ENCODE data around the gene EID3. TPM values are rescaled to one million over a fixed set of nuclear protein-coding genes. Genes with fewer than 3 reads are reported as not detected.
A peak's percentile ranks its signal among the peaks of the same experiment; 100 is the strongest.
"Not testable (repeated sequence)": the region's sequence is repeated elsewhere in the genome, so short reads cannot be mapped to it uniquely, and the experiment has no call there.

The EID3 gene
- total and polyA plus RNA-seq, 3 donors from 2014 or later, result 59.3 to 139 (median 63.0) TPM

GRCh38 chr12:104291867-104292524 is 11.5 kb upstream of the EID3 start:
- peaks cover 10% of the 10 kb centered on the region for H3K4me1 ChIP-seq
- no peaks in the 10 kb centered on the region for H3K36me3 ChIP-seq (ENCODE audit: low read depth, missing control alignments)
- no peaks in the 10 kb centered on the region for H3K27me3 ChIP-seq
- WGBS, 2 donors, result 76 to 78% methylated on average over 5 of the region's 5 CpGs
- H3K4me3 ChIP-seq, result no peak overlapping the region
- H3K9me3 ChIP-seq, result no peaks in the 10 kb centered on the region
- DNase-seq, result no peak
- TF ChIP-seq CTCF (IDR thresholded peaks at IDR 0.05) (no peak), POLR2A (IDR thresholded peaks at IDR 0.05) (no peak)
- H3K27ac ChIP-seq, result no peak overlapping the region
- intact Hi-C loops (cut with DNase I; ENCODE audit: low total_unique reads), result no loop called here

- Histone ChIP-seq H3K9me3 (no peaks in the 10 kb centered on the region), H3K27me3 (no peaks in the 10 kb centered on the region), H3K36me3 (ENCODE audit: low read depth, missing control alignments) (no peaks in the 10 kb centered on the region), H3K4me1 (peaks cover 10% of the 10 kb centered on the region), H3K4me3 (no peak overlapping the region), H3K27ac (no peak overlapping the region)
- no peak for DNase-seq
- WGBS, 2 donors, result 89 to 91% methylated on average over 12 of the region's 12 CpGs
- intact Hi-C loops (cut with DNase I; ENCODE audit: low total_unique reads), result no loop called here
- TF ChIP-seq CTCF (IDR thresholded peaks at IDR 0.05), result no peak
- no peak for TF ChIP-seq POLR2A (IDR thresholded peaks at IDR 0.05)
Measured at GRCh38 chr12:104292872-104293794, 10.4 kb upstream of the EID3 start.

GRCh38 chr12:104294158-104294859 is 9.2 kb upstream of the EID3 start:
- intact Hi-C loops (cut with DNase I; ENCODE audit: low total_unique reads); H3K4me1 ChIP-seq; H3K27ac ChIP-seq: not testable (repeated sequence)

GRCh38 chr12:104294927-104295668 is 8.4 kb upstream of the EID3 start:
- TF ChIP-seq POLR2A (IDR thresholded peaks at IDR 0.05) (no peak), CTCF (IDR thresholded peaks at IDR 0.05) (no peak)
- Histone ChIP-seq H3K36me3 (ENCODE audit: low read depth, missing control alignments) (no peaks in the 10 kb centered on the region), H3K9me3 (no peaks in the 10 kb centered on the region), H3K4me3 (no peak overlapping the region), H3K27ac (no peak overlapping the region), H3K4me1 (no peaks in the 10 kb centered on the region), H3K27me3 (no peaks in the 10 kb centered on the region)
- DNase-seq, result no peak
- intact Hi-C loops (cut with DNase I; ENCODE audit: low total_unique reads), result no loop called here
- 77% methylated on average over 9 of the region's 9 CpGs for WGBS, 2 donors

More at GRCh38 chr12:104294158-104294859, 9.2 kb upstream of the EID3 start:
- not testable (repeated sequence) for H3K4me3 ChIP-seq; H3K36me3 ChIP-seq (ENCODE audit: low read depth, missing control alignments); H3K9me3 ChIP-seq; H3K27me3 ChIP-seq
- peak; percentile 48 for DNase-seq
- WGBS, 2 donors, result 65 to 81% methylated on average over 10 to 17 of the region's 17 CpGs
